Choroid plexus epithelial cell (primary cell): ENCODE results near the gene GLS.

Experiments used
- DNase-seq: peaks from one replicate; pipeline ENCODE4 v3.0.0-alpha.2; 2010; ENCODE audit warnings: low read depth
- H3K4me3 ChIP-seq: 2 replicates; pipeline ENCODE4 v1.5.1; 2011; ENCODE audit warnings: low read depth, mild to moderate bottlenecking, control low read depth, low read length, moderate library complexity
- CTCF ChIP-seq: conservative IDR thresholded peaks from 2 replicates; pipeline ENCODE4 v1.5.1; 2011; ENCODE audit warnings: low read depth, mild to moderate bottlenecking, control low read depth, inconsistent platforms, low read length, moderate library complexity

GLS gene

DNA sequence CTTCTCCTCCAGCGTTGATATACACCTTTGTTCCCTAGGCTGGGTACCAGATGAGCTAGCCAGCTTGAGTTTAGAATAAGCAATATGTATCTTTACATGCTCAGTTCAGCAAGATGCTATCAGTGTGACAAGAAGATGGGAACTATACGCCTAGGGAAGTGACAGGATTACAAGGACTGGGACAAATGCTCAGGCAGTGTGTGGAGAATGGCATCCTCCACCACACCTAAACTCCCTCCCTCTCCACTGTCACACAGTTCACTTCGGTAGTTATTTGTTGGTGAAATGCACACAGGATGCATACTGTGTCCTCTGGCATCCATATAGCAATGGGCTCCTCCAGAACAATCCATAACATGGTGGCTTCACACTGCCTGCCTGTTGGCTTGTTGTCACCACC is 125.7 kb downstream of the GLS start:
- no peak for TF ChIP-seq CTCF
- H3K4me3 ChIP-seq, result no peak overlapping the region
- DNase-seq, result no peak

DNA sequence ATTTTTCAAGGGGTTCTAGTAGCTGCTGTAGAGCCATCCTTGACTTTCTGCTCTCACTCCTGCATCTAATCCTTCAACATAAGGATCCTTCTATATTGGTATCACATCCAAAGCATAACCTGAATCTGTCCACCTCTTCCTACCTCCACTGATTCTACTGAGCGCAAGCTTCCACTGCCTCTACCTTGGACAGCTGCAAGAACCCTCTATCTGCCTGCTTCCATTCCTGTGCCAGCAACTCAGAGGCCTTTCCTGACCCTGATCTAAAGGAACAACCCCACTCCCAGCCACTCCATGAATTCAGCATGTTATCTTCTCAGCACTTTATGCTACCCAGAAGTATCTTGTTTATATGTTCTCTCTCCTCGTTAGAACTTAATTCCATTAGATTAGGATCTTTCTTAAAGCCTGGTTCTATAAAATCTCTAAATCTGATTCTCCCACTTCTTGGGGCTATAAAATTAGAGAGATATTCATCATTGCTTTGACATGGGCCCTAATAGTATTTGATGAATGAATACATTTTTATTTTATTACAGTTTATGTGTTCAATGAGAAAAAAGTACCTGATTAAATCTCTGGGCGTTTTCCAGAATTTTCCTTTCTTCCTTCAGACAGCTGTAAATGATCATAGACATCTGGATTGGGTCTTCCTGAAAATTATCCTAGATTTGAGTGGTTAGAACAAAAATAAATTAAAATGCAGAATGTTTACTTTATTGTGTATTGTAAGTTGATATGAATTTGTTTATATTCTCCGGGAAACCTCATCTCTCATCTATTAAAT is 126.6 kb downstream of the GLS start:
- DNase-seq, result no peak
- no peak overlapping the region for H3K4me3 ChIP-seq
- no peak for TF ChIP-seq CTCF

GRCh38 chr2:191008286-191008685 is 127.7 kb downstream of the GLS start:
- TF ChIP-seq CTCF, result no peak
- no peak for DNase-seq
- H3K4me3 ChIP-seq, result no peak overlapping the region

- no peak for TF ChIP-seq CTCF
- DNase-seq, result no peak
- H3K4me3 ChIP-seq, result no peak overlapping the region
Observed at GRCh38 chr2:191009541-191010374, 129.1 kb downstream of the GLS start.

DNA sequence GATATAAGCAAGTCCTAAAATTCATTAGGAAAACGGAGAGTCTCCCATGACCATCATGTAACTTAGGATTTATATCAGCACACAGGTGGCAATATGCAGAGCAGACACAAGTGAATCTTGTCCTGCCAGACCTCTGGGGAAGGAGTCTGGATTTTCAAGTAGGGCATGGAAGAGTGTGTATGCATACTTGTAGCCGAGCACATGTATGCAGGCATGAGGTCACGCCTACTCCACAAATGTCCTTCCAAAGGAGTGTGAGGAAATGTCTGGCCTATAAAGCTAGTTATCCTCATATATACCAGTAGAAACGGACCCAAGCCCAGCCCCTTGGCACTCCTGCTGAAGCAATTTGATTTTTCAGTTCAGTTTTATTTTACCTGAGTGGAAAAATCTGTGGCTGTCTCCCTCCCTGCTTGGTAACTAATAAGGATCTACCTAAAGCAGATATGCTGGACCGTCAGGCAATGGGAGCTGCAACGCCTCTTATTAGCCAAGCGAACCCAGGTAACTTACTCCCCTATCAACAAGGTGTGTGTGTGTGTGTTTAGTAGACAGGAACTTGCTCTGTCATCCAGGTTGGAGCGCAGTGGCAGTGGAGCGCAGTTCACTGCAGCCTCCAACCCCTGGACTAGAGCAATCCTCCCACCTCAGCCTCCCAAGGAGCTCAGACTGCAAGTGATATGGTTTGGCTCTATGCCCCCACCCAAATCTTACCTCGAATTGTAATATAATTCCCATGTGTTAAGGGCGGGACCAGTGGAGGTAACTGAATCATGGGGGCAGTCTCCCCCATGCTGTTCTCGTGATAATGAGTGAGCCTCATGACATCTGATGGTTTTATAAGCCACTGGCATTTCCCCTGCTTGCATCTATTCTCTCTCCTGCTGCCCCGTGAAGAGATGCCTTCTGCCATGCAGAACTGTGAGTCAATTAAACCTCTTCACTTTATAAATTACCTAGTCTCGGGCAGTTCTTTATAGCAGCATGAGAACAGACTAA is 130.6 kb downstream of the GLS start:
- no peak for DNase-seq
- no peak overlapping the region for H3K4me3 ChIP-seq
- TF ChIP-seq CTCF, result no peak

- peak overlapping the region; percentile 95 for H3K4me3 ChIP-seq
- no peak for TF ChIP-seq CTCF
- DNase-seq, result no peak
Observed at GRCh38 chr2:191012346-191012745, 131.7 kb downstream of the GLS start.
